ENCODE data around the gene GPR132. TPM values are rescaled to one million over a fixed set of nuclear protein-coding genes. Genes with fewer than 3 reads are reported as not detected.

The GPR132 gene
- polyA plus RNA-seq, 1 donor from 2014 or later = not detected

- no peaks in the 10 kb centered on the region for H3K27me3 ChIP-seq (ENCODE audit: insufficient read depth, low read depth, low read length)
- no peak overlapping the region for H3K27ac ChIP-seq (ENCODE audit: low read length)
- no peak overlapping the region for H3K4me2 ChIP-seq (ENCODE audit: low read length)
- H3F3A ChIP-seq (ENCODE audit: insufficient read depth, low read length, poor library complexity, severe bottlenecking) = no peaks in the 10 kb centered on the region
- no peaks in the 10 kb centered on the region for H3K9me2 ChIP-seq (ENCODE audit: insufficient read depth, low read length)
- H3K9me3 ChIP-seq (ENCODE audit: low read length) = no peaks in the 10 kb centered on the region
- TF ChIP-seq POLR2AphosphoS5 (IDR thresholded peaks at IDR 0.05) (no peak), EP300 (conservative IDR thresholded peaks at IDR 0.05; ENCODE audit: poor library complexity, severe bottlenecking) (no peak), EZH2 (IDR thresholded peaks at IDR 0.05; ENCODE audit: borderline replicate concordance, insufficient read depth, low read length, poor library complexity, severe bottlenecking) (no peak), SMC3 (conservative IDR thresholded peaks at IDR 0.05; ENCODE audit: poor library complexity) (no peak), RAD21 (conservative IDR thresholded peaks at IDR 0.05) (no peak), TAF1 (IDR thresholded peaks at IDR 0.05; ENCODE audit: low read depth) (no peak), MXI1 (conservative IDR thresholded peaks at IDR 0.05; ENCODE audit: poor library complexity, severe bottlenecking) (no peak), REST (IDR thresholded peaks at IDR 0.05; ENCODE audit: borderline replicate concordance) (no peak)
- TF ChIP-seq, protein P1, sequence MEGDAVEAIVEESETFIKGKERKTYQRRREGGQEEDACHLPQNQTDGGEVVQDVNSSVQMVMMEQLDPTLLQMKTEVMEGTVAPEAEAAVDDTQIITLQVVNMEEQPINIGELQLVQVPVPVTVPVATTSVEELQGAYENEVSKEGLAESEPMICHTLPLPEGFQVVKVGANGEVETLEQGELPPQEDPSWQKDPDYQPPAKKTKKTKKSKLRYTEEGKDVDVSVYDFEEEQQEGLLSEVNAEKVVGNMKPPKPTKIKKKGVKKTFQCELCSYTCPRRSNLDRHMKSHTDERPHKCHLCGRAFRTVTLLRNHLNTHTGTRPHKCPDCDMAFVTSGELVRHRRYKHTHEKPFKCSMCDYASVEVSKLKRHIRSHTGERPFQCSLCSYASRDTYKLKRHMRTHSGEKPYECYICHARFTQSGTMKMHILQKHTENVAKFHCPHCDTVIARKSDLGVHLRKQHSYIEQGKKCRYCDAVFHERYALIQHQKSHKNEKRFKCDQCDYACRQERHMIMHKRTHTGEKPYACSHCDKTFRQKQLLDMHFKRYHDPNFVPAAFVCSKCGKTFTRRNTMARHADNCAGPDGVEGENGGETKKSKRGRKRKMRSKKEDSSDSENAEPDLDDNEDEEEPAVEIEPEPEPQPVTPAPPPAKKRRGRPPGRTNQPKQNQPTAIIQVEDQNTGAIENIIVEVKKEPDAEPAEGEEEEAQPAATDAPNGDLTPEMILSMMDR (IDR thresholded peaks at IDR 0.05; ENCODE audit: poor library complexity, severe bottlenecking) = no peak
- H3K4me3 ChIP-seq (ENCODE audit: low read length) = no peak overlapping the region
- H2AFZ ChIP-seq (ENCODE audit: low read depth, low read length) = no peak overlapping the region
- H4K20me1 ChIP-seq (ENCODE audit: insufficient read depth) = no peaks in the 10 kb centered on the region
- no peaks in the 10 kb centered on the region for H3K36me3 ChIP-seq (ENCODE audit: insufficient read depth, low read length)
- no peaks in the 10 kb centered on the region for H3K79me2 ChIP-seq (replicated peaks; ENCODE audit: insufficient read depth, low read length)
- no peak overlapping the region for H3K9ac ChIP-seq (ENCODE audit: low read length)
Measured at GRCh38 chr14:105068818-105069217, 3.6 kb upstream of the GPR132 start.

GRCh38 chr14:105067969-105068301, 2.7 kb upstream of the GPR132 start:
- Histone ChIP-seq H3F3A (ENCODE audit: insufficient read depth, low read length, poor library complexity, severe bottlenecking) (no peaks in the 10 kb centered on the region), H3K27me3 (ENCODE audit: insufficient read depth, low read depth, low read length) (no peaks in the 10 kb centered on the region), H3K4me2 (ENCODE audit: low read length) (no peak overlapping the region), H3K9ac (ENCODE audit: low read length) (no peak overlapping the region), H3K27ac (ENCODE audit: low read length) (no peak overlapping the region), H2AFZ (ENCODE audit: low read depth, low read length) (no peak overlapping the region), H4K20me1 (ENCODE audit: insufficient read depth) (no peaks in the 10 kb centered on the region), H3K79me2 (replicated peaks; ENCODE audit: insufficient read depth, low read length) (no peaks in the 10 kb centered on the region), H3K4me3 (ENCODE audit: low read length) (no peak overlapping the region), H3K9me2 (ENCODE audit: insufficient read depth, low read length) (no peaks in the 10 kb centered on the region), H3K9me3 (ENCODE audit: low read length) (no peaks in the 10 kb centered on the region), H3K36me3 (ENCODE audit: insufficient read depth, low read length) (no peaks in the 10 kb centered on the region)
- no peak for TF ChIP-seq SMC3 (conservative IDR thresholded peaks at IDR 0.05; ENCODE audit: poor library complexity)
- TF ChIP-seq, protein P1 (IDR thresholded peaks at IDR 0.05; ENCODE audit: poor library complexity, severe bottlenecking) = no peak
- no peak for TF ChIP-seq REST (IDR thresholded peaks at IDR 0.05; ENCODE audit: borderline replicate concordance)
- TF ChIP-seq EP300 (conservative IDR thresholded peaks at IDR 0.05; ENCODE audit: poor library complexity, severe bottlenecking) = no peak
- TF ChIP-seq MXI1 (conservative IDR thresholded peaks at IDR 0.05; ENCODE audit: poor library complexity, severe bottlenecking) = no peak
